ENCODE measurements around the gene UBE3B. TPM values are rescaled to one million over a fixed set of nuclear protein-coding genes. Genes with fewer than 3 reads are reported as not detected.

Gene UBE3B
- total RNA-seq, 3 donors from 2014 or later: 24.1 to 25.4 (median 24.4) TPM

DNA sequence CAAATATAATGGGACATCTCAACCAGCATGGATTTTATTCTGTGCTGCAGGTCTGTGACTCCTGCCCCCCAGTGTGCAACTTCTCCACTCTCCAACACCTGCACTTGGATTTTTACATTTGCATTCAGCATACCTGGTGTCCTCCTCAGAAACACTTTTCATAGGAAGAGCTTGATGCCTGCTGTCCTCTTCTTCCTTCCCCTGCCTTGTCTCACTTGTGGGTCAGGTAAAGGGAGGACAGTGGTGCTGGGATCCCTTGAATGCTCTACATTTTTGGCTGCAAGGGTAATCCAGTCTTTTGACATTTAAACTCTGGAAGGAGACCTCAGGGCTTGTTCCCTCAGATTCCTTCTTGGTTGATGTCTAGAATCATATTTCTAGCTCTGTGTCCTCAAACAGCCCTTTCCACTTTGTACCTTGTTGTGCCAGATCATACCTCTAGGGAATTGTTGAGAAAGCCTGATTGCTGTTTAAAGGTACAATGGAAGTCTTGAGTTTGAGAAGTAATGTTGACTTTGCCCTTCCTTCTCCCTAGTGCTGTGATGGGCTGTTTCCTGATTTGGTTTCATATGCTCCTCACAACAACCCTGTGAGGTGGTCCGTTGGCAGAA lies 12.6 kb downstream of the UBE3B start:
- DNase-seq: no peak

DNA sequence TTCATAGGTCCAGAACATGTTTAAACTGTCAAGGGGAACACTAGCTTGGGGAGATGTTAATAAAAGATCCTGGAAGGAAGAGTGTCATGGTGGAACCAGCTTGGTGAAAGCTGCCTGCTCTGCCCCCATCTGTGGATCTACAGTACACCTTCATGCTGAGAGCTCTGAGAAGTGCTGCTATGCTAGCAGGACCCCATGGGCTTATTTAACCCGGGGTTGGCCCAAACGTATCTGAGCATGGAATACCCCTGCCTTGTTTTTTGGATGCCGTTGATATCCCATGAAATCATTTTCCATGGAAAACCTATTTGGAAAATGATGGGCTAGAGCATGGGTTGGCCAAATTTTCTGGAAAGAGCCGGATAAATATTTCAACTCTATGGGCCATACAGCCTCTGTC lies 14.2 kb downstream of the UBE3B start:
- Mint-ChIP-seq H3K4me1 (ENCODE audit: low read depth) (no peaks in the 10 kb centered on the region), H3K9me3 (no peaks in the 10 kb centered on the region), H3K4me3 (no peak overlapping the region), H3K27me3 (ENCODE audit: low read depth) (no peaks in the 10 kb centered on the region), H3K36me3 (ENCODE audit: insufficient read depth) (peaks cover 46% of the 10 kb centered on the region)
- ATAC-seq: no peak
- no peak for DNase-seq

More for the DNA sequence above, 12.6 kb downstream of the UBE3B start:
- Mint-ChIP-seq H3K4me3 (no peak overlapping the region), H3K4me1 (ENCODE audit: low read depth) (no peaks in the 10 kb centered on the region), H3K9me3 (no peaks in the 10 kb centered on the region), H3K27me3 (ENCODE audit: low read depth) (no peaks in the 10 kb centered on the region), H3K36me3 (ENCODE audit: insufficient read depth) (peaks cover 43% of the 10 kb centered on the region)
- no peak for ATAC-seq

DNA sequence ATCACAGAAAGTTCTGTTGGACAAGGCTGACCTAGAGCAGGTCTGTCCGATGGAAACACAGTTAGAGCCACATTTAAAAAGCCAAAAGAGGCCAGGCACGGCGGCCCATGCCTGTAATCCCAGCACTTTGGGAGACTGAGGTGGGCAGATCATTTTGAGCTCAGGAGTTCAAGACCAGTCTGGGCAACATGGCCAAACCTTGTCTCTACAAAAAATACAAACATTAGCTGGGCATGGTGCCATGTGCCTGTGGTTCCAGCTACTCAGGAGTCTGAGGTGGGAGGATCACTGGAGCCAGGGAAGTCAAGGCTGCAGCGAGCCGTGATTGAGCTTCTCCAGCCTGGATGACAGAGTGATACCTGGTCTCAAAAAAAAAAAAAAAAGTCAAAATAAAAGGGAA lies 14.9 kb downstream of the UBE3B start:
- DNase-seq (no peak), ATAC-seq (no peak)
- Mint-ChIP-seq H3K36me3 (ENCODE audit: insufficient read depth) (peaks cover 42% of the 10 kb centered on the region), H3K27me3 (ENCODE audit: low read depth) (no peaks in the 10 kb centered on the region), H3K4me3 (no peak overlapping the region), H3K4me1 (ENCODE audit: low read depth) (no peaks in the 10 kb centered on the region), H3K9me3 (no peaks in the 10 kb centered on the region)

DNA sequence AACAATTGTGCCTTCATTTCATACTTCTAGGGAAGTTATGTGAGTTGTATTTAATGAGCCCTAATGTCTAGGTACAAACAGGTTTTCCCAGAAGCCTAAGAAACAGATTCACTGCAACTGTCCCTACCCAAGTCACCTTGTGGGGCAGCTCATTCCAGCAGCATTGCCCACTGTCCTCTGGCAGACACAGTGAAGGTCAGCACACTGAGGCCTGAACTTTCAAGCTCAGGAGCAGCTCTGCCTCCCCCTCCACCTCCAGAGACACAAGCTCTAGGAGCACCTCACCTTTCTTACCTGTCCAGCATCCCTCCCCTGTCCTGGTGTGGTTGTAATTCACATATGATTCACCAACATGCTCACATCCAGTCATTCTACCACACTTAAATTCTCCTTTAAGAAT lies 15.7 kb downstream of the UBE3B start:
- Mint-ChIP-seq H3K9me3 (no peaks in the 10 kb centered on the region), H3K4me3 (no peak overlapping the region), H3K36me3 (ENCODE audit: insufficient read depth) (peaks cover 49% of the 10 kb centered on the region)

DNA sequence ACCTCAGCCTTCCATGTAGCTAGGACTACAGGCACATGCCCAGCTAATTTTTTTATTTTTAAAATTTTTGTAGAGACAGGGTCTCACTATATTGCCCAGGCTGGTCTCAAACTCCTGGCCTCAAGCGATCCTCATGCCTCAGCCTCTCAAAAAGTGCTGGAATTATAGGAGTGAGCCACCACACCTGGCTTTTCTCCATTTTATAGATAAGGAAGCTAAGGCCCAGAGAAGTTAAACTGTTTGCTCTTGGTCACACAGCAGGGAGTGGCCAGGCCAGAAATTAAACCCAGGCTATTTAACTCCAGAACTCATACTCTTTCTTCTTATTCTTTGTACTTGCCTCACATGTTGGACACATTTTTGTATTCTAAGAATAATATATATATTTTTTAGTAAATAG lies 16.5 kb downstream of the UBE3B start:
- ATAC-seq: no peak
- Mint-ChIP-seq H3K27me3 (ENCODE audit: low read depth) (no peaks in the 10 kb centered on the region), H3K9me3 (no peaks in the 10 kb centered on the region), H3K4me1 (ENCODE audit: low read depth) (no peaks in the 10 kb centered on the region), H3K4me3 (no peak overlapping the region), H3K36me3 (ENCODE audit: insufficient read depth) (peaks cover 55% of the 10 kb centered on the region)
- DNase-seq: no peak

More for the DNA sequence above, 15.7 kb downstream of the UBE3B start:
- DNase-seq (no peak), ATAC-seq (no peak)
- no peaks in the 10 kb centered on the region for H3K27me3 Mint-ChIP-seq (ENCODE audit: low read depth)
- no peaks in the 10 kb centered on the region for H3K4me1 Mint-ChIP-seq (ENCODE audit: low read depth)

DNA sequence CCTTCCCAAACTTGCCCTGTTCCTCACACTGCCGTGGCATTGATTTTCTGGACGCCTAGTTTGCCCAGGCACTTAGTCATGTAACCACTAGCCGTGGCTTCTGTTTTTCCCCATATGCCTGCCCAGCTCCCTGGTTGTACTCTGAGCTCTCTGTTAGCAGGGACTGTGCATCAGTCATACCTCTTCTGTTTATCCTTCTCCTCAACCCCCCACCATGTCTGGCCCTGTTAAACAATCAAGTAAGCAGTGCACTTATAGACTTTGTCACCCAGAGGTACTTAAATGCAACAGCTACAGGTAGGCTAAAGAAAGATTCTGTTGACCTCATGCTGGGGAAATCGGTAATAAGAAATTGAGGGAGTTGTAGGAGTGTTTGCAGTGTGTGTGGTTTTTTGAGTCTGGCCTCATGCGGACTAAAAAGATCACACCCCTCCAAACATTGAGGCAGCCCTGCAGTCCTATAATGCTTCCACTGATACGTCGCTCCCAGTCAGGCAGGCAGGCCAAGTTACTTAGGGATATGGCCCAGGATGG lies 17.0 kb downstream of the UBE3B start:
- DNase-seq (no peak), ATAC-seq (no peak)
- Mint-ChIP-seq H3K4me3 (no peak overlapping the region), H3K4me1 (ENCODE audit: low read depth) (no peaks in the 10 kb centered on the region), H3K27me3 (ENCODE audit: low read depth) (no peaks in the 10 kb centered on the region), H3K36me3 (ENCODE audit: insufficient read depth) (peaks cover 55% of the 10 kb centered on the region), H3K9me3 (no peaks in the 10 kb centered on the region)

DNA sequence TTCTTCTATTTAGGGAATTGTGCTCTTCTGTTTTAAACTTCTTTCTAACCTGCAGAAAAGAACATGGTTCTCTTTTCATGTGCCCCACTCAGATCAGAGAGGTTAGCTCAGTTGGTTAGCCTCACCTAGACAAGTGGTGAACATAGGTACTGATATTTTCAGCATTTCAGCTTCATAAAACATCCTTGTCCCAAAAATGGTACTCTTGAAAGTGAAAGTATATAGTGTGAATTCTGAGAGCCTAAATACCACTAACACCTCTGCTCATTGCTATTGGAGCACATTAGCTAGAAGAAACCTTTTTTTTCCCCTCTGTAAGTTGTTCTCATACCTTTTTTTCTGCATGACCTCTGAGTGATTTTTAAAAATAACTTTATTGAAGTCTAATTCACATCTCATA lies 17.6 kb downstream of the UBE3B start:
- no peak for ATAC-seq
- Mint-ChIP-seq H3K4me3 (no peak overlapping the region), H3K4me1 (ENCODE audit: low read depth) (no peaks in the 10 kb centered on the region), H3K9me3 (no peaks in the 10 kb centered on the region), H3K27me3 (ENCODE audit: low read depth) (no peaks in the 10 kb centered on the region), H3K36me3 (ENCODE audit: insufficient read depth) (peaks cover 51% of the 10 kb centered on the region)
- no peak for DNase-seq

DNA sequence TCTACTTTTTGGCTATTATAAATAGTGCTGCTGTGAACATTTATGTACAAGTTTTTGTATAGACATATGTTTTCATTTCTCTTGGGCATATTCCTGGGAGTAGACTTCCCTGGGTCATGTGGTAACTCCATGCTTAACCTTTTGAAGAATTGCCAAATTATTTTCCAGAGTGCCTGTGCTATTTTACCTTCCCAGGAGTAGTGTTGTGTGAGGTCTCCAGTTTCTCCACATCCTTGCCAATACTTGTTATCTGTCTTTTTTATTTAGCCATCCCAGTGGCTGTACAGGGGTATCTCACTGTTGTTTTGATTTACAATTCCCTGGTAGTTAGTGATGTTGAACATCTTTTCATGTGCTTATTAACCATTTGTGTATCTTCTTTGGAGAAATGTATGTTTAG lies 18.9 kb downstream of the UBE3B start:
- no peak overlapping the region for H3K4me3 Mint-ChIP-seq
- no peak for ATAC-seq
- peaks cover 58% of the 10 kb centered on the region for H3K36me3 Mint-ChIP-seq (ENCODE audit: insufficient read depth)
- H3K27me3 Mint-ChIP-seq (ENCODE audit: low read depth): no peaks in the 10 kb centered on the region
- no peaks in the 10 kb centered on the region for H3K9me3 Mint-ChIP-seq
- DNase-seq: no peak
- H3K4me1 Mint-ChIP-seq (ENCODE audit: low read depth): no peaks in the 10 kb centered on the region

DNA sequence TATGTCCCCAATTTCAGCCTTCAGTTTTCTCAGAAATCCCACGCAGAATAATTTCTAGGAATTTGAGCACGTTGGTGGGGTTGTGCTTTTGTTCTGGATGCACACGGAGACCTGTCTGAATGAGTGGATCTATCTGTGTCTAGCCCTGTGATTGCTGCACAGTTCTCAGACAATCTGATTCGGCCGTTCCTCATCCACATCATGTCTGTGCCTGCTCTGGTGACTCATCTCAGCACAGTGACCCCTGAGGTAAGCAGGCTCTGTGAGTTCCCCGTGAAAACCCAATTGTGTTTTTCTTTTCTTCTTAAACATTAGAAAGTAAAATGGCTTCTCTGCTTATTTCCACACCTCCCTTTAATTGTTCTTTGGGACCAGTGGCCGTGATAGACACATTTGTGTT lies 20.2 kb downstream of the UBE3B start:
- no peaks in the 10 kb centered on the region for H3K27me3 Mint-ChIP-seq (ENCODE audit: low read depth)
- DNase-seq (no peak), ATAC-seq (no peak)
- no peak overlapping the region for H3K4me3 Mint-ChIP-seq
- peaks cover 63% of the 10 kb centered on the region for H3K36me3 Mint-ChIP-seq (ENCODE audit: insufficient read depth)
- no peaks in the 10 kb centered on the region for H3K4me1 Mint-ChIP-seq (ENCODE audit: low read depth)
- no peaks in the 10 kb centered on the region for H3K9me3 Mint-ChIP-seq

DNA sequence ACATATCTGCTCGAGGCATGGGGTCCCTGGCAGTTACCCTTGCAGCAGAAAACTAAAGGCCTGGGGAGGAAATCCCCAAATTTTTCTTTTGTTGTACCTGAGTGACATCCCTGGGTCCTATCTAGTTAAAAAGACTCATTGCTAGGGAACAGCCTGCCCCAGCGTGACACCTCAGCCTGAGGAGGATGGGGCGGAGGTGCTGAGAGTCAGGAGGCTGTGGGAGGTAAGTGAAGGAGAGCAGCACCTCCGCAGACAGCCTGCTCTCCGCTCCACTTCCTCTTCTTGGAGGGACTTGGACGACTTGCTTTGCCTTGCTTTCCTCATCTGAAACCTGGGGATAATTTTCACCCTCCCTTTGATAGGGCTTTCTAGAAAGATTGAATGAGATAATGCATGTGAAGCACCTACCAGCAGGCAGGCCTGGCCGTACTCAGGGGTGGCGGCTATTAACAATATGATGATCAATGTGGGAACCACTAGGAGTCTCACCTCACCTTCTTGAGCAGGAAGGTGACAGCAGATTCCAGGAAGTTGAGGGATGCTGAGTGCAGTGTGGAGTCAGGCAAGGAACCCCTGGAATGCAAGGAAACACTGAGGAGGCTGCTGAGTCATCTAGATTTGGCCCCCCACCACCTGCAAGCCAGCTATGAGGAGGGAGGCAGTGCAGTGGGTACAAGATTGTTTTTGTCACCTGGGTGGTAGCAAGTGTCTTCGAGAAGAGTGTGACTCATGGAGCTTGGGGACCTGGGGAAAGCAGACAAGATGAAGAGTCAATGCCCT lies 23.2 kb downstream of the UBE3B start:
- ATAC-seq (no peak), DNase-seq (no peak)
- Mint-ChIP-seq H3K4me3 (no peak overlapping the region), H3K27me3 (ENCODE audit: low read depth) (no peaks in the 10 kb centered on the region), H3K4me1 (ENCODE audit: low read depth) (no peaks in the 10 kb centered on the region), H3K36me3 (ENCODE audit: insufficient read depth) (peaks cover 64% of the 10 kb centered on the region), H3K9me3 (no peaks in the 10 kb centered on the region)

DNA sequence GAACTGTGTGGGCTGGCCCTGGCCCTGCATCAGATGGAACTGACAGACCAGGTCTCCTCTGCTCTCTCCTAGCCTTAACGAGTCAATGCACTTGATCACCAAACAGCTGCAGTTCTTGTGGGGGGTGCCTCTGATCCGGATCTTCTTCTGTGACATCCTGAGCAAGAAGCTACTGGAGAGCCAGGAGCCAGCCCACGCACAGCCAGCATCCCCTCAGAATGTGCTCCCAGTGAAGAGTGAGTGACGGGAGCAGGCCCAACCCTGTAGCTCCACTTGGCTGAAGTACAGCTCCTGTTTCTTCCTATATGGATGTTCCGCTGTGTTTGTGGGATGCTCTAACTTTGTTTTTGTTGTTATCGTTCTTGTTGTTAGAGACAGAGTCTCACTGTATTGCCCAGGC lies 23.9 kb downstream of the UBE3B start:
- ATAC-seq (no peak), DNase-seq (no peak)
- no peak overlapping the region for H3K4me3 Mint-ChIP-seq
- H3K27me3 Mint-ChIP-seq (ENCODE audit: low read depth): no peaks in the 10 kb centered on the region
- H3K9me3 Mint-ChIP-seq: no peaks in the 10 kb centered on the region
- peaks cover 60% of the 10 kb centered on the region for H3K36me3 Mint-ChIP-seq (ENCODE audit: insufficient read depth)
- H3K4me1 Mint-ChIP-seq (ENCODE audit: low read depth): no peaks in the 10 kb centered on the region

DNA sequence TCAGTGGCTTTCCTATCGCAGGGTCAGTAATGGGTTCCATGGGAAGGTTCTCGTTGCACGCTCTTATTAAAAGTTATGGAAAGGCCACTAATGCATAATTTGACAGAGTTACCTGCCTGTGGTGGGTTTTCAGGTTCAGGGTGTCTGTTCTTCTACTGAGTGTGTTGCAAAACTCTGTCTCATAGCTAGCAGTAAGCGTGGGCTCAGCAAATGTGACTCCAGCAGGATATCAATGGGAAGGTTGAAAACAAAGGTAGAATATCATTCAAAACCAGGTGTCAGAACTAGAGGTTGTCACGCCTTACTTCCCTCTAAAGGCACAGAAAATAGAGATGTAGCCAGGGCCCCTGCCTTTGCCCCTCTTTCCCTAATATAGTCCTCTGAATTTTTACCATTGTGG lies 24.9 kb downstream of the UBE3B start:
- Mint-ChIP-seq H3K27me3 (ENCODE audit: low read depth) (no peaks in the 10 kb centered on the region), H3K4me1 (ENCODE audit: low read depth) (no peaks in the 10 kb centered on the region)
- no peak for ATAC-seq

DNA sequence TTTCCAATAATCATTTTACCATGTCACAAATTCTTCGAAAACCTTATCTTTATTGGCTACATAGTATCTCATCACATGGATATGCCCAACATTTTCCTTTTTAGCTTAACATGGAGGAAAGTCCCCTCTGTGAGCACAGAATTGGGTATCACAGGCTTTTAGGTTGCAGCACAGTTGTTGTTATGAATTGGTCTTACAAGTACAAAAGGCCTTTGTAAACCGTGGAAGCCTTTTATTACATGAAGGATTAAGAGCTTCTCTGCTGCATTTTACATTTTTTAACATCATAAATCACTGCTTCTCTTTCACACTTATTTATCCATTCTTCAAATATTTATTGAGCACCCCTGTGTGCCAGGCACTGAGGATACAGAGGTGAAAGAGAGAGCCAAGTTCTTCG lies 26.2 kb downstream of the UBE3B start:
- no peaks in the 10 kb centered on the region for H3K27me3 Mint-ChIP-seq (ENCODE audit: low read depth)
- no peaks in the 10 kb centered on the region for H3K4me1 Mint-ChIP-seq (ENCODE audit: low read depth)
- H3K36me3 Mint-ChIP-seq (ENCODE audit: insufficient read depth): peaks cover 57% of the 10 kb centered on the region
- no peak overlapping the region for H3K4me3 Mint-ChIP-seq
- no peaks in the 10 kb centered on the region for H3K9me3 Mint-ChIP-seq
- DNase-seq: no peak
- no peak for ATAC-seq

More for the DNA sequence above, 24.9 kb downstream of the UBE3B start:
- DNase-seq: no peak
- Mint-ChIP-seq H3K9me3 (no peaks in the 10 kb centered on the region), H3K36me3 (ENCODE audit: insufficient read depth) (peaks cover 64% of the 10 kb centered on the region), H3K4me3 (no peak overlapping the region)

DNA sequence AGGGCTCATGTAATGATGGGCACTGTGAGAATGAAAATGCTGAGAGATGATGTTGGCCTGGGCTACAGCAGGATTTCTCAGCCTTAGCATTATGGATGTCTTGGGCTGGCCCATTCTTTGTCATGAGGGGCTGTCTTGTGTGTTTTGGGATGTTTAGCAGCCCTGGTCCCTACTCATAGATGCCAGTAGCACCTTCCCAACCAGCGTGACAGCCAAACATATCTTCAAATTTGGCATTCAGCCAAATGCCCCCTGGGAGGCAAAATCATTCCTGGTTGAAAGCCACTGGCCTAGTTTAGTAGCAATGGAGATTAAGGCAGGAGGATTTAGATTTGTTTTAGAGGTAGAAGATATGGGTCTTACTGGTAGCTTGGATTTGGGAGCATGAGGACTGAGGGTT lies 26.6 kb downstream of the UBE3B start:
- H3K4me3 Mint-ChIP-seq: no peak overlapping the region
- DNase-seq: no peak
- H3K27me3 Mint-ChIP-seq (ENCODE audit: low read depth): no peaks in the 10 kb centered on the region
- no peaks in the 10 kb centered on the region for H3K9me3 Mint-ChIP-seq
- peaks cover 54% of the 10 kb centered on the region for H3K36me3 Mint-ChIP-seq (ENCODE audit: insufficient read depth)
- H3K4me1 Mint-ChIP-seq (ENCODE audit: low read depth): no peaks in the 10 kb centered on the region
- ATAC-seq: no peak

DNA sequence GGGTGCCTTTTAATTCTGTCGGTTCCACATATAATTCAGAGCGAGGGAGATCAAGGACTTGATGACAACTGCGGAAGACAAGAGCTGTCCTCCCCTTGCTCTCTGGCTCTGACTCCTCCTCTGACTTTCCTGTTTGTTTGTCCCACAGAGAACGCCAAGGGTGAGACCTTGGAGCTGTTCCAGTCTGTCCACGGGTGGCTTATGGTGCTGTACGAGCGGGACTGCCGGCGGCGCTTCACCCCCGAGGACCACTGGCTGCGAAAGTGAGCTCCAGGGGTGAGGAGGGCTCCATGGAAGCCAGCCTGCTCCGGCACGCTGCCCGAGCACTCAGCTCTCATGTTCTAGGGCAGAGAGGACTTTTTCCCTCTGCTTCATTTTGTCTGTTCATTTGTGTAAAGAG lies 32.8 kb downstream of the UBE3B start:
- Mint-ChIP-seq H3K4me1 (ENCODE audit: low read depth) (no peaks in the 10 kb centered on the region), H3K36me3 (ENCODE audit: insufficient read depth) (peaks cover 60% of the 10 kb centered on the region), H3K27me3 (ENCODE audit: low read depth) (no peaks in the 10 kb centered on the region), H3K4me3 (no peak overlapping the region), H3K9me3 (no peaks in the 10 kb centered on the region)
- DNase-seq (no peak), ATAC-seq (no peak)

Measured in activated T-cell treated with anti-CD3 and anti-CD28 coated beads, Interleukin-2, amount 50 U/mL, for 4 hours (primary cell).